ENCODE results near the gene CDH4.

CDH4 gene

GRCh38 chr20:61806995-61807394 is 554.9 kb downstream of the CDH4 start:
- Mint-ChIP-seq H3K4me3 (no peak overlapping the region), H3K27ac (peak overlapping the region; percentile 9), H3K36me3 (no peaks in the 10 kb centered on the region), H3K9me3 (no peaks in the 10 kb centered on the region), H3K27me3 (peaks cover 9 to 11% of the 10 kb centered on the region in 2 donors), H3K4me1 (no peaks in the 10 kb centered on the region)
- no peak for ATAC-seq (replicated peaks)
- no peak for DNase-seq

DNA sequence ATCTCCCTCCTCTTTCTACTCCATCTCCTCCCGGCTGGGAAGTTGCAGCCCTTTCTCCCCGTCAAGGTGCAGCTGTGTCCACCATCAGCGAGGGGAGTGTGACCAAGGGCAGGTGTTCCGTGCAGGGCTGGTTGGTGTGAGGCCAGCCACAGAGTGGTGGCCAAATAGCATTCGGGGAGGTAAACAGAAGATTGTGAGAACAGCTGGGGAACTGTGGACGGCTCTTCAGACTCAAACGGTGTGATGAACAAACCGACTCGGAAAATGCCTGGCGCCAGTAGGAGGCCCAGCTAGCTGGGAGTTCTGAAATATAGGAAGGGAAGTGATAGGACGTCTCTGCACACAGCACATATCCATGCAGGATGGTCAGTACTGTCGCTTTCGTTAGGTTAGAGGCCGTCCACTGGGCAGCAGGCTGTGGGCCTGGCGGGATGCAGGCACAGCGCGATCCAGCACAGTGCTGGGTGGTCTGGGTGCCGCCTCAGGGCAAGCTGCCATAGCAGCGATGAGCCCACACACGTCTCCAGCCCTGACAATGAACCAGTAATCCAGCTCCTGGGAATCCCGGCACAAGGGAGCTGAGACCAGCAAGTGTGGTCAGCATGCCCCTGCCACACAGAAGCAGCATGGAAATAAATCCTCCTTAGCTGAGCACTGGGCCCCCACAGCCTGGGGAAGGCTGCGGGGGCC is 555.6 kb downstream of the CDH4 start:
- Mint-ChIP-seq H3K27me3 (peaks cover 8 to 11% of the 10 kb centered on the region in 2 donors), H3K36me3 (no peaks in the 10 kb centered on the region), H3K9me3 (no peaks in the 10 kb centered on the region), H3K27ac (no peak overlapping the region), H3K4me1 (no peaks in the 10 kb centered on the region), H3K4me3 (no peak overlapping the region)
- DNase-seq (no peak), ATAC-seq (replicated peaks) (no peak)

- Mint-ChIP-seq H3K27ac (no peak overlapping the region), H3K4me3 (no peak overlapping the region), H3K27me3 (peaks cover 8 to 11% of the 10 kb centered on the region in 2 donors), H3K36me3 (no peaks in the 10 kb centered on the region), H3K9me3 (no peaks in the 10 kb centered on the region), H3K4me1 (no peaks in the 10 kb centered on the region)
- no peak for DNase-seq
- ATAC-seq (replicated peaks) = no peak
Measured at GRCh38 chr20:61808447-61808846, 556.4 kb downstream of the CDH4 start.

DNA sequence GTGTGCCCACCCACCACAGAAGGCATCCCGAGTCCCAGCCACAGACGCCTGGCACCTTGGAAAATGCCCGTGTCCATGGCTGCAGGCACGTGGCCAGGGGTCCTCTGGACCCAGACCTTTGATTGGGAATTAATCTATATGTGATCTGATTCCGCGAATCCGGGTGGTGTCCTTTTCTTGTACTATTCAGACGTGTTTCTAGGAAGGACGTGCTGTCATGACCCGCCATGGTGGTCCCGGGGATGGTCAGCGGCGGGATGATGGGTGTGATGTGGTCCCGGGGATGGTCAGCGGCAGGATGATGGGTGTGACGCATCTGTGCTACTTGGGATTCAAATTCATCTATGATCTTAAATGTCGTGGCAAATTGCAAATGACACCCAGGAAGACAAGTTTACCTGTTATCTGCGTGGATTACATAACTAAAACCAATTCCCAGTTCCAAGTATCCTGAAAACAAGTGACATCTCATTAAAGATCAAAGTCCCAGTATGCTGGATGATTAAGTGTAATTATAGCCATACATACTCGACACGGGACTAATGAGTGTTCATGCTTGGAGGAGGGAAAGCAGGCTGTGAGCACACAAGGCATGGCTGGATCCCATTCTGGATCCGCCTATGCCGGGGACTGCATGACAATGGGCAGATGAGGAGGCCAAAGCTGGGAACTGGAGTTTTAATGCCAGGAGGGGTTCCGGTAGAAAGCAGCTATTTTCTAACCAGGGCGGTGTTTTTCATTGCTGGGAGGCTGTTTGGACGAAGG is 557.1 kb downstream of the CDH4 start:
- ATAC-seq (replicated peaks) = no peak
- Mint-ChIP-seq H3K4me3 (no peak overlapping the region), H3K36me3 (no peaks in the 10 kb centered on the region), H3K27me3 (peaks cover 8 to 9% of the 10 kb centered on the region in 2 donors), H3K9me3 (no peaks in the 10 kb centered on the region), H3K4me1 (no peaks in the 10 kb centered on the region), H3K27ac (no peak overlapping the region)
- no peak for DNase-seq

DNA sequence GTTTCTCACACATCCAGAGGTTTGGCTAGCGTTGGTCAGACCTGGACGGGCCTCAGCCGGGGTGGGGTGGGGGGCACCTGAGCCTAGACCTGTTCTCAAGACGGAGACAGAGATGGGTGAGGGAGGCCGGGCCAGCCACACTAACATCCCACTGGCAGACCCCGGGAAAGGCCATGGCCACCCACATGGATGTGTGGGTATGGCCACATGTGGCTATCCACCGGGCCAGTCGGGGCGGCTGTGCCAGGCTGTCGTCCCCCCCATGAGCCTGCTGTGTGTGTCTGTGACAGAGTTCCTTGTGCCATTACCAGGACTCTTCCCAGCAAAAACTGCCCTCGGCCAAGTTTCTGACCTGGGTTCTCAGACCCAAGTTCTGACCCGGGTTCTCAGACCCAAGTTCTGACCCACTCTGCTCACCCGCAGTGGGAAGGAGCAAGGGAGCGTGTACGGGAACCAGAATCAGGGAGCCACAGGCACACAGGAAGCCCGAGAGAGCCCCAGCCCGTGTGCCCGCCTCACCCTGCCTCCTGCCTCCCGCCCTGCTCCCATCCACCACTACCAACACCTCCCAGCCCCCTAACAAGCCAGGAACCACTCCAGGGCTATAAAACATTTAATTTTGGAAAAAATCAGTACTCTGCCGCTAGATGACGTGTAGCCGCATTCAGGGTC is 558.1 kb downstream of the CDH4 start:
- Mint-ChIP-seq H3K4me1 (no peaks in the 10 kb centered on the region), H3K36me3 (no peaks in the 10 kb centered on the region), H3K4me3 (no peak overlapping the region), H3K27ac (no peak overlapping the region), H3K27me3 (no peaks in the 10 kb centered on the region), H3K9me3 (no peaks in the 10 kb centered on the region)
- DNase-seq = no peak
- ATAC-seq (replicated peaks) = no peak

DNA sequence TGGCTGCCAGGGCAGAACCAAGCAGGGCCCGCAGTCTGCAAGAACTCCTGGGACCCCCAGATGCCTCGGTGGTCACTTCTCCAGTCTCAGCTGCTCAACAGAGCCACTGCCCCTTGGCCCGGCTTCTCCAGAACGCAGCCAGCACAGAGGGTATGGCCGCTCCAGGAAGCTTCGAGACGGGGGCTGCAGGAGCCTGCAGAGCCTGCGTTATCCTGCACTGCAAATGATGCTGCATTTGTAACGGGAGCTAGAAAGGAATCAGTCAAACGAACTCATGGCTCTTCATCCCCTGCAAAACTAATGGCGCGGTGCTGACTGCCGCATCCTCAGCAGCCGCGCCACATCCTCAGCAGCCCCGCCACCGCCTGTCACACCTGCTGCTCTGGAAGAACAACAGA is 558.7 kb downstream of the CDH4 start:
- Mint-ChIP-seq H3K27me3 (no peaks in the 10 kb centered on the region), H3K9me3 (no peaks in the 10 kb centered on the region), H3K4me3 (no peak overlapping the region), H3K27ac (no peak overlapping the region), H3K4me1 (no peaks in the 10 kb centered on the region), H3K36me3 (no peaks in the 10 kb centered on the region)
- no peak for DNase-seq
- ATAC-seq (replicated peaks) = no peak

GRCh38 chr20:61811166-61811565 is 559.1 kb downstream of the CDH4 start:
- H3K36me3 Mint-ChIP-seq = no peaks in the 10 kb centered on the region
- H3K27ac Mint-ChIP-seq = no peak overlapping the region
- no peaks in the 10 kb centered on the region for H3K9me3 Mint-ChIP-seq
- DNase-seq (no peak), ATAC-seq (replicated peaks) (no peak)
- H3K27me3 Mint-ChIP-seq = no peaks in the 10 kb centered on the region
- no peaks in the 10 kb centered on the region for H3K4me1 Mint-ChIP-seq
- no peak overlapping the region for H3K4me3 Mint-ChIP-seq

DNA sequence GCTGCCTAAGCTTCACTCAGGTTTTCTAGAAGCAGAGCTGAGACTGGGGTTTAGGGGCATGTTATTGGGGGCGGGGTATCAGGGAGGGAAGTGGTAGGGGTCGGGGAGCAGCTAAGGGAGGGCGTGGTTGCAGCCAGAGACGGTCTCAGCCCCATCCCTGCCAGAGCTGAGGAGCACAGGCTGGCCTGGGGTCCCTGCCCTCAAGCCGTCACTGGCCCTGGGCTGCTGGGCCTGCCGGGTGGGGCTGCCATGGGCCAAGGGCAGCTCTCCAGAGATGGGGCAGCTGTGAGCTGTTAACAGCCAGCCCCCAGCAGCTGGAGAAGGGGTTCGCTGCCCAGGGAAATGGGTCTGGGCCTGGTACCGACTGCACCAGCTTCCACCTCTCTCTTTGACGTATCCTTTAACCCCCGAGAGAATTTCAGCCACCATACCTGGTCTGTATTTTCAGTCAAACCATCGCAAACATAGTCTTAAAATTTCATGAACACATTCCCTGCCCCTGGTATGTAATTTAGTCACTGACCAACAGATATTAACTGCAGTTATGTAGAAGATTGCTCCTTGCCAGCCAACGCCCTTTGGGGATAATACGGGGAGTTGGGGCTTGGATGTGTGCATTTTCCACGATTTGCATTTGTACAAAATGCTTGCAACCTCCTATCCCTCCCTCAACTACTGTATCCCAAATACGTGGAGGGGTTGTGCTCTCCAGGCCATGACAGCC is 560.2 kb downstream of the CDH4 start:
- no peaks in the 10 kb centered on the region for H3K9me3 Mint-ChIP-seq
- H3K27me3 Mint-ChIP-seq = no peaks in the 10 kb centered on the region
- H3K36me3 Mint-ChIP-seq = no peaks in the 10 kb centered on the region
- ATAC-seq (replicated peaks) (no peak), DNase-seq (no peak)
- H3K4me3 Mint-ChIP-seq = no peak overlapping the region
- H3K27ac Mint-ChIP-seq = no peak overlapping the region
- no peaks in the 10 kb centered on the region for H3K4me1 Mint-ChIP-seq

DNA sequence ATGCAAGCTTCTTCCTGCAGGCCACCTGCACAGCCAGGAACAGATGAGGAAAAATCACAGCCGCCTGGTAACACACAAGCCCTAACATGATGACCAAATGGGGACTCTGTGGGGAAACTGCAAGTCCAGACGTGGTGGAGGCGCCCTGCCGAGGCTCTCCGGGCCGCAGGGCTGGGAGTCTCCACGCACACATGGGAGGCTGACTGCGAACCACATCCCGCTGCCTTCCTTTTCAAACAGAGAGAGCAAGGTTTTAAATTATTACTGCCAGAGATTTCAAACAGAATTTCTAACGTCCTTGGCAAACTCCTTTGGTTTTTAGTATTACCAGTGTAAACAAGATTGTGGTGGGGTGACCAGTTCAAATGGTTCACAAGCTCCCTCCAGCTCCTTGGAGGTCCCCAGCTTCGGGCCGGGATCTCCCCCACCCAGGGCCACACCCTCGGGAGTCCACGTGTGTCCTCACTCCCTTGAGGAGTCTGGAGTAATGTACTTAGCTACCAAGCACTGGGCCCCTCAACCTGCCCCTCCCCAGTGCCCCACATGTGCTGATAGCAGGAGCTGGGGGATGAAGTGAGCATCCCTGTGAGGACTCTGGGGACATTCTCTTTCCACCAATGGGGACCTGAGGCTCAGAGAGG is 560.9 kb downstream of the CDH4 start:
- no peak overlapping the region for H3K4me3 Mint-ChIP-seq
- no peaks in the 10 kb centered on the region for H3K27me3 Mint-ChIP-seq
- no peaks in the 10 kb centered on the region for H3K4me1 Mint-ChIP-seq
- no peaks in the 10 kb centered on the region for H3K36me3 Mint-ChIP-seq
- no peaks in the 10 kb centered on the region for H3K9me3 Mint-ChIP-seq
- no peak overlapping the region for H3K27ac Mint-ChIP-seq
- no peak for DNase-seq
- no peak for ATAC-seq (replicated peaks)

- Mint-ChIP-seq H3K36me3 (no peaks in the 10 kb centered on the region), H3K9me3 (no peaks in the 10 kb centered on the region), H3K4me3 (no peak overlapping the region), H3K4me1 (no peaks in the 10 kb centered on the region), H3K27me3 (no peaks in the 10 kb centered on the region), H3K27ac (no peak overlapping the region)
- no peak for DNase-seq
- ATAC-seq (replicated peaks) = no peak
Measured at GRCh38 chr20:61813791-61814190, 561.7 kb downstream of the CDH4 start.

- no peaks in the 10 kb centered on the region for H3K27me3 Mint-ChIP-seq
- no peak overlapping the region for H3K27ac Mint-ChIP-seq
- no peaks in the 10 kb centered on the region for H3K4me1 Mint-ChIP-seq
- no peak for DNase-seq
- no peak overlapping the region for H3K4me3 Mint-ChIP-seq
- H3K36me3 Mint-ChIP-seq = no peaks in the 10 kb centered on the region
- ATAC-seq (replicated peaks) = no peak
- H3K9me3 Mint-ChIP-seq = no peaks in the 10 kb centered on the region
Measured at GRCh38 chr20:61814244-61814643, 562.2 kb downstream of the CDH4 start.

- Mint-ChIP-seq H3K36me3 (no peaks in the 10 kb centered on the region), H3K4me1 (no peaks in the 10 kb centered on the region), H3K9me3 (no peaks in the 10 kb centered on the region), H3K4me3 (no peak overlapping the region), H3K27ac (no peak overlapping the region), H3K27me3 (no peaks in the 10 kb centered on the region)
- no peak for ATAC-seq (replicated peaks)
- no peak for DNase-seq
Measured at GRCh38 chr20:61814726-61815125, 562.7 kb downstream of the CDH4 start.

DNA sequence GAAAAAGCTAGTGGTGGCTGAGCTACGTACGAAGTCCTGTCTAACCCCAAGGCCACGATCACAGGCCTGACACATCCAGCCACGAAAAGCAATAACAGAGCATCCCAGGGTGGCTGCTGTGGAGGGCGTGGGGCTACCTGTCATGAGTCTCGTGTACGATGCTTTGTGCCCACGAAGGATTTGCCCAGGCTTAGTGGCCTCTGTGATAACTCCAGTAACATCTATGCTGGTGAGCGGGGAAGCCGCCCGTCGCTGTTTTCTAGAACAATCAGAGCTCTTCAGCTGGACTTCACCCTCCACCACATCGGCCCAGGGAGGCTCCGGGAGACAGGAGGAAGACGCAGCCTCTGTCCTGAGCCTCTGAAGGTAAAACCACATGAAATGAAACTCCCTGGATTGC is 563.1 kb downstream of the CDH4 start:
- H3K27me3 Mint-ChIP-seq = peaks cover 0 to 4% of the 10 kb centered on the region in 2 donors
- H3K4me3 Mint-ChIP-seq = no peak overlapping the region
- H3K9me3 Mint-ChIP-seq = no peaks in the 10 kb centered on the region
- H3K36me3 Mint-ChIP-seq = no peaks in the 10 kb centered on the region
- DNase-seq = no peak
- H3K27ac Mint-ChIP-seq = no peak overlapping the region
- no peaks in the 10 kb centered on the region for H3K4me1 Mint-ChIP-seq
- no peak for ATAC-seq (replicated peaks)

DNA sequence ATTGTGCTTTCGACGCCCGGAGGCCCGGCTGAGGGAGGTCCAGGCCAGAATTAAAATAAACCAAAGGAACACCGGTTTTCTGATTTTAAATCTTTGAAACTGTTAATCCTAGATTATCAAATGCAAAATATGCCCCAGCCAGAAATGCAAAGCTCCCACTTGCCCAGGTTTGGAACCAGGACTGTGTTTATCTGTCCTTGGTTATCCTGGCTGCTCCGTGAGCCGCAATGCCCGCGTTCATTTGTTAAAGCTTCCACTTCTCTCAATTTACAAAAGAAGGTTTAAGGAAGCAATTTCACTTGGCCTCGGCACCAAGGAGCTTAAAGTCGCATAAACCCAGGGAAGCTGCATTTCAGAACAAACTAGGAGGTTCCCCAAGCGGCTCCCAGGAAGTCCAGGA is 563.6 kb downstream of the CDH4 start:
- Mint-ChIP-seq H3K27me3 (peaks cover 0 to 8% of the 10 kb centered on the region in 2 donors), H3K27ac (no peak overlapping the region), H3K36me3 (no peaks in the 10 kb centered on the region), H3K4me3 (no peak overlapping the region), H3K9me3 (no peaks in the 10 kb centered on the region), H3K4me1 (no peaks in the 10 kb centered on the region)
- ATAC-seq (replicated peaks) (no peak), DNase-seq (no peak)
